ENCODE data around the gene SAE1. TPM values are rescaled to one million over a fixed set of nuclear protein-coding genes. Genes with fewer than 3 reads are reported as not detected.
"Not testable (repeated sequence)": the region's sequence is repeated elsewhere in the genome, so short reads cannot be mapped to it uniquely, and the experiment has no call there.

SAE1 gene
- total RNA-seq, 3 donors from 2014 or later = 44.6 to 61.4 (median 55.7) TPM

DNA sequence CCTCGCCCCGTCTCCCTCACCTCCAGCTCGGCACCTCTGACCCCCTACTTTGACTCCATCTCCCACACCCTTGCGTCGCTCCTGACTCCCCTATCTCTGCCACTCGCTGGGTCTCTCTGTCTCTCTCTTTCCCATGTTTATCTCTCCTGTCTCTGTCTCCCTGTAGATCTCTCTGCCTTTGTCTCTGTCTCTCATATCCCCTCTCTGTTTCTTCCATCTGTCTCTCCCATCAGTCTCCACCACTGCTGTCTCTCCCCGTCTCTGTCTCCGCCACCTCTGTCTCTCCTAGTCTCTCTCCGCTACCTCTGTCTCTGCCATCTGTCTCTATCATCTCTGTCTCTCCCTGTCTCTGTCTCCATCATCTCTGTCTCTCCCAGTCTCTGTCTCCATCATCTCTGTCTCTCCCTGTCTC is 112.7 kb downstream of the SAE1 start:
- H3K4me1 ChIP-seq = peaks cover 0 to 20% of the 10 kb centered on the region in 2 donors
- TF ChIP-seq, protein P1, sequence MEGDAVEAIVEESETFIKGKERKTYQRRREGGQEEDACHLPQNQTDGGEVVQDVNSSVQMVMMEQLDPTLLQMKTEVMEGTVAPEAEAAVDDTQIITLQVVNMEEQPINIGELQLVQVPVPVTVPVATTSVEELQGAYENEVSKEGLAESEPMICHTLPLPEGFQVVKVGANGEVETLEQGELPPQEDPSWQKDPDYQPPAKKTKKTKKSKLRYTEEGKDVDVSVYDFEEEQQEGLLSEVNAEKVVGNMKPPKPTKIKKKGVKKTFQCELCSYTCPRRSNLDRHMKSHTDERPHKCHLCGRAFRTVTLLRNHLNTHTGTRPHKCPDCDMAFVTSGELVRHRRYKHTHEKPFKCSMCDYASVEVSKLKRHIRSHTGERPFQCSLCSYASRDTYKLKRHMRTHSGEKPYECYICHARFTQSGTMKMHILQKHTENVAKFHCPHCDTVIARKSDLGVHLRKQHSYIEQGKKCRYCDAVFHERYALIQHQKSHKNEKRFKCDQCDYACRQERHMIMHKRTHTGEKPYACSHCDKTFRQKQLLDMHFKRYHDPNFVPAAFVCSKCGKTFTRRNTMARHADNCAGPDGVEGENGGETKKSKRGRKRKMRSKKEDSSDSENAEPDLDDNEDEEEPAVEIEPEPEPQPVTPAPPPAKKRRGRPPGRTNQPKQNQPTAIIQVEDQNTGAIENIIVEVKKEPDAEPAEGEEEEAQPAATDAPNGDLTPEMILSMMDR (IDR thresholded peaks at IDR 0.05) = no peak
- TF ChIP-seq POLR2A (IDR thresholded peaks at IDR 0.05) (no peak), POLR2AphosphoS5 (IDR thresholded peaks at IDR 0.05) (no peak)
- intact Hi-C loops (cut with DNase I; ENCODE audit: low total_unique reads) = no loop called here
- H3K4me3 ChIP-seq = peak overlapping the region in 2 of 3 donors; percentile 34 to 61
- no peak for DNase-seq (ENCODE audit: low spot score in 2 of 2)
- H3K27ac ChIP-seq = peak overlapping the region; percentile 68 to 70
- no peaks in the 10 kb centered on the region for H3K9me3 ChIP-seq
- no peaks in the 10 kb centered on the region for H3K36me3 ChIP-seq
- H3K27me3 ChIP-seq = no peaks in the 10 kb centered on the region

DNA sequence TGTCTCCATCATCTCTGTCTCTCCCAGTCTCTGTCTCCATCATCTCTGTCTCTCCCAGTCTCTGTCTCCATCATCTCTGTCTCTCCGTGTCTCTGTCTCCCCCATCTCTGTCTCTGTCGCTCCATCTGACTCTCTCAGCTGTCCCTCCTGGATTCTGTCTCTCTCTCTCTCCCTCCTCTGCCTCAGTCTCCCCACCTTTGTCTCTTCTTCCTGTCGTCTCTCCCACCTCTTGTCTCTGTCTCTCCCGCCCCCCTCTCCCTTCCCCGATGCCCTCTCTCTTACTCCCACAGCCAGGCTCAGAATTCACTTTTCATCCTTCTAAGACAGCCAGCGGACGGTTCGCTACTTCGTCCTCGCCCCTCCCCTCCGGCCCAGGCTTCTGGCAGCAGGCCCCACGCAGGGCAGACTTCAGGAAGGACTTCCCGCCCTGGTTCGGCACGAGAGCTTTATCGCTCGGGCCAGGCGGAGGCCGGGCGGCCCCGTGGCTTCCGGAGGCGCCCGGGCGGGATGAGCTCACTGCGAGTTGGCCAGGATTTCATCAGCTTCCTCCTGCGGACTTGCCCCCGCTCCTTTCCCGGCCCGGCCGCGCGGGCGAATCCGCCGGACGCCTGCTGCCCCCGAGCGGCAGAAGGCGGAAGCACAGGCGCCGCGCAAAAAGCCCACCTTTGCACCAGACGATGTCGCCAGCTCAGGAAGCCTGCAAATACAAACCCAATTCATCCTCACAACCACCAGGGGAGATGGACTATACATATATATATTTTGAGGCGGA is 113.3 kb downstream of the SAE1 start:
- Histone ChIP-seq H3K9me3 (no peaks in the 10 kb centered on the region), H3K27me3 (no peaks in the 10 kb centered on the region), H3K36me3 (no peaks in the 10 kb centered on the region), H3K27ac (peak overlapping the region; percentile 48 to 68), H3K4me1 (peaks cover 0 to 20% of the 10 kb centered on the region in 2 donors), H3K4me3 (peak overlapping the region; percentile 10 to 61 (median 43))
- peak; percentile 76 to 88 (median 83) for TF ChIP-seq POLR2AphosphoS5 (IDR thresholded peaks at IDR 0.05)
- TF ChIP-seq POLR2A (IDR thresholded peaks at IDR 0.05) = no peak
- TF ChIP-seq, protein P1 (IDR thresholded peaks at IDR 0.05) = peak; percentile 99 to 100 (median 99)
- peak; percentile 89 for DNase-seq (ENCODE audit: low spot score in 2 of 2)
- intact Hi-C loops (cut with DNase I; ENCODE audit: low total_unique reads) = no loop called here

DNA sequence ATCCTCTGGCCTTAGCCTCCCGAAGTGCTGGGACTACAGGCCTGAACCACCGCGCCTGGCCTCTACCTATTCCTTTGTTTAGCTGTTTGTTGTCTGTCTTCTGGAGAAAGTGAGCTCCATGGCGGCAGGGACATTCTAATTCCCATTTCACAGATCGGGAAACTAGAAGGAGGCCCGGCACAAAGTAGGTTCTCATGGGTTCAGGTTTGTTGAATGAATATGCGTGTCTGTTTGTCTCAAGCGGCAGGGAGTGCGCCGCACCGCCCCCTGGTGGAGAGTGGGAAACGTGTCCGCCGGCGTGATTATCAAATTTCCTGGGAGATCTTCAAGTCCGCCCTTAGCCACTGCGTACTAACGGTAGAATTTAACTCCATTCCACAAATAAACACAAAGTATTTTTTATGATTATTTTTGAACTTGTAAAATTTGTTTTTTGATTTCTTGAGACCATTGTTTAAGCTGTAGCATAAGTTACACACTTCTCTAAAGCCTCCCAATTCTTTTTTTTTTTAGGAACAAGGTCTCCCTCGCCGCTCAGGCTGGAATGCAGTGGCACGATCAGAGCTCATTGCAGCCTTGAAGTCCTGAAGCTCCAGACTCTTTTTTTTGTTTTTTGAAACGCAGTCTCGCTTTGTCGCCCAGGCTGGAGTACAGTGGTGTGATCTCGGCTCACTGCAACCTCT is 116.8 kb downstream of the SAE1 start:
- intact Hi-C loops (cut with DNase I; ENCODE audit: low total_unique reads) = loop anchor here (1.0 kb wide), 1 partner anchor 15 kb away; no protein-coding TSS in a partner anchor
- Histone ChIP-seq H3K36me3 (no peaks in the 10 kb centered on the region), H3K4me1 (peaks cover 0 to 15% of the 10 kb centered on the region in 2 donors), H3K27ac (no peak overlapping the region), H3K4me3 (no peak overlapping the region), H3K27me3 (no peaks in the 10 kb centered on the region), H3K9me3 (no peaks in the 10 kb centered on the region)
- DNase-seq (ENCODE audit: low spot score in 2 of 2) = peak; percentile 68 to 82
- TF ChIP-seq POLR2A (IDR thresholded peaks at IDR 0.05) (no peak), POLR2AphosphoS5 (IDR thresholded peaks at IDR 0.05) (peak in 1 of 3 donors; percentile 28)
- TF ChIP-seq, protein P1 (IDR thresholded peaks at IDR 0.05) = peak; percentile 90 to 93 (median 92)

DNA sequence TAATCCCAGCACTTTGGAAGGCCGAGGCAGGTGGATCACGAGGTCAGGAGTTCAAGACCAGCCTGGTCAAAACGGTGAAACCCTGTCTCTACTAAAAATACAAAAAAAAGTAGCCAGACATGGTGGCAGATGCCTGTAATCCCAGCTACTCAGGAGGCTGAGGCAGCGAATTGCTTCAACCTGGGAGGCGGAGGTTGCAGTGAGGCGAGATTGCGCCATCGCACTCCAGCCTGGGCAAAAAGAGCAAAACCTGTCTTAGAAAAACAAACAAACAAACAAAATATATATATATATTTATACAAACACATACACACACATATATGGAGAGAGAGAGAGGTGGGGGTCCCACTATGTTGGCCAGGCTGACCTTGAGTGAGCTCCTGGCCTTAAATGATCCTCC is 122.4 kb downstream of the SAE1 start:
- H3K4me3 ChIP-seq; H3K9me3 ChIP-seq; H3K36me3 ChIP-seq; DNase-seq (ENCODE audit: low spot score in 2 of 2); H3K27me3 ChIP-seq; intact Hi-C loops (cut with DNase I; ENCODE audit: low total_unique reads); H3K4me1 ChIP-seq; H3K27ac ChIP-seq: not testable (repeated sequence)

DNA sequence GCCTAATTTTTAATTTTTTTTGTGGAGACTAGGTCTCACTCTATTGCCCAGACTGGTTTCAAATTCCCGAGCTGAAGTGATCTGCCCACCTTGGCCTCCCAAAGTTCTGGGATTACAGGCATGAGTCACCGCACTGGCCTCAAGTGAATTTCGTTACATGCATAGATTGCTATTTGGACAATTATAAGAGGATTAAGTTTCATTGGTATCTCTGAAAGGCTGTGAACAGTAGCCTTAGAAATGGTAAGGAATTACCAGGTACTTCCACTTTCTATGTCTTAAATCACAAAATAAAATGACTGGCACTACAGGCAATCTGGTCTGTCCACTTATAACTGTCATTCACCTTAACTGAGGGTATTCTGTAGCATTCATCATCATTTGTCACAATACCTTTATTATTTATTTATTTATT is 122.8 kb downstream of the SAE1 start:
- Histone ChIP-seq H3K4me1 (peaks cover 4 to 9% of the 10 kb centered on the region in 2 donors), H3K36me3 (no peaks in the 10 kb centered on the region), H3K27ac (no peak overlapping the region), H3K4me3 (no peak overlapping the region), H3K9me3 (no peaks in the 10 kb centered on the region), H3K27me3 (no peaks in the 10 kb centered on the region)
- intact Hi-C loops (cut with DNase I; ENCODE audit: low total_unique reads) = no loop called here
- no peak for TF ChIP-seq POLR2AphosphoS5 (IDR thresholded peaks at IDR 0.05)
- TF ChIP-seq POLR2A (IDR thresholded peaks at IDR 0.05) = no peak
- TF ChIP-seq, protein P1 (IDR thresholded peaks at IDR 0.05) = no peak
- no peak for DNase-seq (ENCODE audit: low spot score in 2 of 2)

Data from breast epithelium (tissue), 4 donors.